Ovary (tissue), 3 donors: ENCODE data around the gene TTLL5.

Experiments
- POLR2A ChIP-seq: fragments of 450-650 bp; IDR thresholded peaks from one replicate; pipeline ENCODE4 v1.6.1; 2017; ENCODE audit warnings: antibody characterized with exemption, mild to moderate bottlenecking, moderate library complexity
- TF ChIP-seq, protein P1 (sequence below), 3 donors: fragments of 450-650 bp in 2 of 3; fragments of 200-600 bp in 1 of 3; IDR thresholded peaks; one replicate each; pipeline versions ENCODE4 v1.5.1 to v1.8.0; 2016 to 2022; ENCODE audit warnings: antibody characterized with exemption in 3 of 3, mild to moderate bottlenecking in 1 of 3
- donor health status: DM: no; HTN: no; CAD: no.

- TF ChIP-seq, protein P1, sequence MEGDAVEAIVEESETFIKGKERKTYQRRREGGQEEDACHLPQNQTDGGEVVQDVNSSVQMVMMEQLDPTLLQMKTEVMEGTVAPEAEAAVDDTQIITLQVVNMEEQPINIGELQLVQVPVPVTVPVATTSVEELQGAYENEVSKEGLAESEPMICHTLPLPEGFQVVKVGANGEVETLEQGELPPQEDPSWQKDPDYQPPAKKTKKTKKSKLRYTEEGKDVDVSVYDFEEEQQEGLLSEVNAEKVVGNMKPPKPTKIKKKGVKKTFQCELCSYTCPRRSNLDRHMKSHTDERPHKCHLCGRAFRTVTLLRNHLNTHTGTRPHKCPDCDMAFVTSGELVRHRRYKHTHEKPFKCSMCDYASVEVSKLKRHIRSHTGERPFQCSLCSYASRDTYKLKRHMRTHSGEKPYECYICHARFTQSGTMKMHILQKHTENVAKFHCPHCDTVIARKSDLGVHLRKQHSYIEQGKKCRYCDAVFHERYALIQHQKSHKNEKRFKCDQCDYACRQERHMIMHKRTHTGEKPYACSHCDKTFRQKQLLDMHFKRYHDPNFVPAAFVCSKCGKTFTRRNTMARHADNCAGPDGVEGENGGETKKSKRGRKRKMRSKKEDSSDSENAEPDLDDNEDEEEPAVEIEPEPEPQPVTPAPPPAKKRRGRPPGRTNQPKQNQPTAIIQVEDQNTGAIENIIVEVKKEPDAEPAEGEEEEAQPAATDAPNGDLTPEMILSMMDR (IDR thresholded peaks at IDR 0.05), result no peak
- TF ChIP-seq POLR2A, result no peak
Measured at GRCh38 chr14:75983019-75983358, 321.9 kb downstream of the TTLL5 start.
